ENCODE measurements around the gene RASD2.
"Not testable (repeated sequence)": the region's sequence is repeated elsewhere in the genome, so short reads cannot be mapped to it uniquely, and the experiment has no call there.

- TF ChIP-seq ZNF232 (CRISPR knock-in tag; IDR thresholded peaks at IDR 0.05); TEAD4 (CRISPR knock-in tag; IDR thresholded peaks at IDR 0.05); CTCF (IDR thresholded peaks at IDR 0.05): not testable (repeated sequence)
Observed at GRCh38 chr22:35491061-35491907, 49.3 kb upstream of the RASD2 start.
